ENCODE data around the gene AGAP3.

DNA sequence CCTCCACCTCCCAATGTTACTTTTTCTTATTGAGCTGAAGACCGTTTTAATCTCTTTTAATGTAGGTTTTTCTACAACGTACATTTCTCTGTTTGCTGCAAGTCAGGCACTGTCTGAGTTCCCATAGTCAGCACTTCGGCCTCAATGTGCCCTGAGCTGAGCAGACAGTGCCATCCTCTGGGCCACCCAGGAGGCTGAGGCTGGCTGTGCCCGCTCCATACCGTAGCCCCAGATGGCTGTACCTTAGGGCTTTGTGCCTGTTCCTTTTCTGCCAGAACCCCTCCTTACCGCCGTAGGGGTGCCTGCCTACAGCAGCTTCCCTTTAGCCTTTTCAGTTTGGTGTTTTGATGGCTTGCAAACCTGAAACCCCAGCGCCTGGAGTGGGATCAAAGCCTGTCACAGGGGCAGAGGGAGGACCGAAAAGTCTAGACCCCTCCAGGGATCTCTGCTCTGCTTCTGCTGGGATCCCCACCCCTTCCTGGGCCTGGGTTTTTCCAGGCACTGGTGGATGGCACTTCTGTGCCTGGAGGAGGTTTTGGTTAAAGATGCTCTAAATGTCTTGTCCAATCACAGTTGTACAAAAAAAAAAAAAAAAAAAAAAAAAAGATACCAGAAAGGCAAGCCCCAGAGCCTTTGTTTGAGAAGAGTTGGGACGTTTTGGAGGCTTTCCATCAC is 9.0 kb downstream of the AGAP3 start:
- peak; percentile 4 for TF ChIP-seq CTCF (IDR thresholded peaks at IDR 0.05; ENCODE audit: borderline replicate concordance, extremely low read depth, low read length, poor library complexity, severe bottlenecking)
- TF ChIP-seq EZH2 (IDR thresholded peaks at IDR 0.05; ENCODE audit: borderline replicate concordance, low read depth, low read length, severe bottlenecking), result no peak

Data from DND-41 (cell line).